ENCODE measurements around the gene TOMM20.

DNA sequence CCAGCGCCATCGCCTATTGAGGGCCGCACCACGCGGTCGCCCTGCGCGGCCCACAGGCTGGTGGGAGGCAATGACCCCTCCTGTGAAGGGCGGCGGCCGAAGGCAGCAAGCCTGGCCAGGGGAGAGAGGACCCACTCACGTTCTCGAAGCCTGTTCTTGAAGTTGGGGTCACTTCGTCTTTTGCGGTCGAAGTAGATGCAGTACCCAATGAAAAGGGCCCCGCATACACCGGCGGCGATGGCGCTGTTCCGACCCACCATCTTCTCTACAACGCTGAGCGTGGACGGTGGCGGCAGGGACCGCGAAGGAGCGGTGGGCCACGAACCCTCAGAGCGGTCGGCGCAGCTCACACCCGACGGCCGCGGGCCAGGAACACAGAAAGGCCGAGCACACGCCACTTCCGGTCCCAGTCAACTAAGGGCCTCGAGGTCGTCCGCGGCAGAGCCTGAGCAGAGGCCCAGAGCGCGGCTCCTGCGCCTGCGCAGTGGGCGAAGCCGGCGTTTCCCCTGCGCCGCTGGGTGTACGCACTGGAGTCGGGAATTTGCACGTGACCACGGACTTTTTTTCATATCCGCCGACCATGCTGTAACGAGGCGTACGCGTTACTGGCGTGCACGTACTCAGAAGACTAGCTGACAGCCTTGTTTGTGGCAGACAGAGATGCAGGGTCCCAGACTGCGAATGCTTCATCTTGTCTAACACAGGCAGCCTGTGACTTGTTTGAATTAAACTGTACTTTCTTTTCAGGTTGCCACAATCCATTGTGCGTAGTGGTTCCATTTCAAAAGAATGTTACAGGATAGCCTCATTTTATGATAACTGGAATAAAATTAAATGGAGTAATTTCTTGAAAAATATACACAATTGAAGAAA is at the start of gene TOMM20:
- TF ChIP-seq EZH2phosphoT487 (conservative IDR thresholded peaks at IDR 0.05; ENCODE audit: low read length), result no peak
- TF ChIP-seq, protein P1, sequence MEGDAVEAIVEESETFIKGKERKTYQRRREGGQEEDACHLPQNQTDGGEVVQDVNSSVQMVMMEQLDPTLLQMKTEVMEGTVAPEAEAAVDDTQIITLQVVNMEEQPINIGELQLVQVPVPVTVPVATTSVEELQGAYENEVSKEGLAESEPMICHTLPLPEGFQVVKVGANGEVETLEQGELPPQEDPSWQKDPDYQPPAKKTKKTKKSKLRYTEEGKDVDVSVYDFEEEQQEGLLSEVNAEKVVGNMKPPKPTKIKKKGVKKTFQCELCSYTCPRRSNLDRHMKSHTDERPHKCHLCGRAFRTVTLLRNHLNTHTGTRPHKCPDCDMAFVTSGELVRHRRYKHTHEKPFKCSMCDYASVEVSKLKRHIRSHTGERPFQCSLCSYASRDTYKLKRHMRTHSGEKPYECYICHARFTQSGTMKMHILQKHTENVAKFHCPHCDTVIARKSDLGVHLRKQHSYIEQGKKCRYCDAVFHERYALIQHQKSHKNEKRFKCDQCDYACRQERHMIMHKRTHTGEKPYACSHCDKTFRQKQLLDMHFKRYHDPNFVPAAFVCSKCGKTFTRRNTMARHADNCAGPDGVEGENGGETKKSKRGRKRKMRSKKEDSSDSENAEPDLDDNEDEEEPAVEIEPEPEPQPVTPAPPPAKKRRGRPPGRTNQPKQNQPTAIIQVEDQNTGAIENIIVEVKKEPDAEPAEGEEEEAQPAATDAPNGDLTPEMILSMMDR (IDR thresholded peaks at IDR 0.05; ENCODE audit: insufficient read depth, low read length, poor library complexity, severe bottlenecking), result no peak
